NCI-H526 treated with DMSO at 0.1 percent for 48 hours (cell line): ENCODE results near the gene RPS16.
"Not testable (repeated sequence)": the region's sequence is repeated elsewhere in the genome, so short reads cannot be mapped to it uniquely, and the experiment has no call there.

Source experiments
- DNase-seq: peaks from one replicate; lab custom pipeline; 2025; lab: John Stamatoyannopoulos, UW

Gene RPS16

GRCh38 chr19:39435499-39436349 lies at the start of gene RPS16:
RPS16 (minus strand) TSS chr19:39435949; CDS start chr19:39435895, 54 bp downstream.
- peak; percentile 97 for DNase-seq

- DNase-seq = no peak
Measured at GRCh38 chr19:39483141-39483540, 47.4 kb upstream of the RPS16 start.

GRCh38 chr19:39481676-39482075 lies 45.9 kb upstream of the RPS16 start:
- DNase-seq = no peak

- DNase-seq = no peak
Measured at GRCh38 chr19:39481229-39481545, 45.4 kb upstream of the RPS16 start.

GRCh38 chr19:39480337-39481228 lies 44.8 kb upstream of the RPS16 start, which contains the start of gene TIMM50:
TIMM50 (plus strand) TSS chr19:39480838; CDS start chr19:39480854, 16 bp downstream.
- DNase-seq = peak; percentile 96

- no peak for DNase-seq
Measured at GRCh38 chr19:39479916-39480315, 44.2 kb upstream of the RPS16 start.

- DNase-seq = not testable (repeated sequence)
Measured at GRCh38 chr19:39479319-39479801, 43.6 kb upstream of the RPS16 start.

GRCh38 chr19:39475748-39476147 lies 40.0 kb upstream of the RPS16 start:
- DNase-seq = no peak

- DNase-seq = peak; percentile 30
Measured at GRCh38 chr19:39474139-39474620, 38.4 kb upstream of the RPS16 start.

GRCh38 chr19:39473443-39473960 lies 37.8 kb upstream of the RPS16 start:
- no peak for DNase-seq

- DNase-seq = no peak
Measured at GRCh38 chr19:39472746-39473442, 37.1 kb upstream of the RPS16 start.

GRCh38 chr19:39471756-39472536 lies 36.2 kb upstream of the RPS16 start:
- no peak for DNase-seq

GRCh38 chr19:39470724-39471339 lies 35.1 kb upstream of the RPS16 start:
- DNase-seq = no peak

- no peak for DNase-seq
Measured at GRCh38 chr19:39469567-39469966, 33.8 kb upstream of the RPS16 start.

- DNase-seq = no peak
Measured at GRCh38 chr19:39469036-39469435, 33.3 kb upstream of the RPS16 start.

GRCh38 chr19:39467941-39468340 lies 32.2 kb upstream of the RPS16 start:
- no peak for DNase-seq

- no peak for DNase-seq
Measured at GRCh38 chr19:39465956-39466747, 30.4 kb upstream of the RPS16 start.

GRCh38 chr19:39463403-39463802 lies 27.7 kb upstream of the RPS16 start:
- DNase-seq = no peak

GRCh38 chr19:39451257-39451656 lies 15.5 kb upstream of the RPS16 start:
- DNase-seq = not testable (repeated sequence)
